Endothelial cell of umbilical vein (primary cell): ENCODE results near the gene APBA3. TPM values are rescaled to one million over a fixed set of nuclear protein-coding genes. Genes with fewer than 3 reads are reported as not detected.

Experiments
- BruUV-seq: library from RNA; stranded (reverse); fragments of 400-500 nt; replicated peaks from 2 replicates; lab custom pipeline; 2021; lab: Mats Ljungman, UMichigan
- CTCF ChIA-PET: fragments of 300-600, 350-600 bp; sonication (Branson Sonifier 250); formaldehyde crosslinking; loops from one replicate; lab custom pipeline; 2021; ENCODE audit warnings: antibody characterized with exemption, inconsistent platforms; lab: Charles Lee
- POLR2A ChIA-PET: fragments of 300-600, 350-600 bp; sonication (Branson Sonifier 250); formaldehyde crosslinking; loops from one replicate; lab custom pipeline; 2021; ENCODE audit warnings: antibody characterized with exemption, inconsistent platforms; lab: Charles Lee
- DNase-seq: peaks from one replicate; pipeline ENCODE4 v3.0.0-alpha.2; 2011; ENCODE audit warnings: low read depth, low spot score
- FAIRE-seq: peaks from 2 replicates; lab custom pipeline; 2011; peaks lifted over from hg19 to GRCh38; lab: Jason Lieb, UNC
- H2AFZ ChIP-seq: 2 replicates; pipeline ENCODE4 v1.6.0; 2012; ENCODE audit warnings: low read depth, low read length, control low read depth, inconsistent platforms
- H3K27ac ChIP-seq: 2 replicates; pipeline ENCODE4 v1.5.1; 2011; ENCODE audit warnings: low read depth, mild to moderate bottlenecking, control low read depth, low read length, moderate library complexity; ENCODE audit not compliant: insufficient read depth
- H3K27me3 ChIP-seq, 2 experiments: 2 replicates each; pipeline versions ENCODE4 v1.6.0 to v1.6.1; 2011; ENCODE audit warnings: low read length in 2 of 2, mixed read lengths in 1 of 2; ENCODE audit not compliant: control insufficient read depth in 2 of 2, insufficient read depth in 2 of 2
- H3K36me3 ChIP-seq, 2 experiments: 2 replicates in 1 of 2; 3 replicates in 1 of 2; pipeline ENCODE4 v1.5.1; 2011; ENCODE audit warnings: low read length in 2 of 2, mild to moderate bottlenecking in 1 of 2, moderate library complexity in 1 of 2; ENCODE audit not compliant: control insufficient read depth in 2 of 2, insufficient read depth in 2 of 2; ENCODE audit errors: extremely low read depth in 1 of 2
- H3K4me1 ChIP-seq: 3 replicates; pipeline ENCODE4 v1.5.1; 2011; ENCODE audit warnings: mild to moderate bottlenecking, low read length; ENCODE audit not compliant: control insufficient read depth, insufficient read depth; ENCODE audit errors: extremely low read depth
- H3K4me2 ChIP-seq: 2 replicates; pipeline ENCODE4 v1.6.1; 2011; ENCODE audit warnings: low read length, control low read depth, mixed read lengths; ENCODE audit not compliant: insufficient read depth
- H3K4me3 ChIP-seq, 3 experiments: fragments of 200-600 bp in 1 of 3; sonication (generic), shearing (Covaris generic) in 1 of 3; replicated peaks in 1 of 3; 2 replicates each; pipeline ENCODE4 v1.5.1; 2011 to 2016; ENCODE audit warnings: control low read depth in 3 of 3, low read length in 3 of 3, mild to moderate bottlenecking in 2 of 3, inconsistent platforms in 1 of 3, low read depth in 1 of 3, moderate library complexity in 1 of 3; ENCODE audit not compliant: insufficient read depth in 1 of 3
- H3K79me2 ChIP-seq: 2 replicates; pipeline ENCODE4 v1.6.0; 2012; ENCODE audit warnings: low read length, inconsistent platforms; ENCODE audit not compliant: control insufficient read depth, insufficient read depth
- H3K9ac ChIP-seq: replicated peaks from 2 replicates; pipeline ENCODE3; 2011; ENCODE audit warnings: low read length, control low read depth; ENCODE audit not compliant: insufficient read depth; ENCODE audit errors: extremely low read depth
- H3K9me1 ChIP-seq: replicated peaks from 3 replicates; pipeline ENCODE4 v1.6.0; 2011; ENCODE audit warnings: mild to moderate bottlenecking, low read length; ENCODE audit not compliant: control insufficient read depth, insufficient read depth; ENCODE audit errors: extremely low read depth
- H3K9me3 ChIP-seq: replicated peaks from 2 replicates; pipeline ENCODE4 v1.5.1; 2012; ENCODE audit warnings: low read length, inconsistent platforms; ENCODE audit not compliant: control insufficient read depth, insufficient read depth
- H4K20me1 ChIP-seq: replicated peaks from 2 replicates; pipeline ENCODE3; 2011; ENCODE audit warnings: mild to moderate bottlenecking, low read length; ENCODE audit not compliant: control insufficient read depth, insufficient read depth; ENCODE audit errors: extremely low read depth
- CTCF ChIP-seq, 2 donors: IDR thresholded peaks; 1 replicate in 1 of 2; 2 replicates in 1 of 2; pipeline ENCODE4 v1.5.1; 2011; ENCODE audit warnings: low read length in 2 of 2, mild to moderate bottlenecking in 2 of 2, moderate library complexity in 2 of 2, control low read depth in 1 of 2, inconsistent platforms in 1 of 2, low read depth in 1 of 2; ENCODE audit not compliant: insufficient read depth in 1 of 2; ENCODE audit errors: extremely low read depth in 1 of 2
- EZH2 ChIP-seq: IDR thresholded peaks from 2 replicates; pipeline ENCODE4 v1.6.1; 2012; ENCODE audit warnings: borderline replicate concordance, low read depth, mild to moderate bottlenecking, moderate library complexity, low read length, inconsistent platforms; ENCODE audit not compliant: severe bottlenecking
- FOS ChIP-seq: IDR thresholded peaks from 2 replicates; pipeline ENCODE4 v1.6.1; 2011; ENCODE audit warnings: mild to moderate bottlenecking, low read length, moderate library complexity, borderline replicate concordance; ENCODE audit not compliant: insufficient read depth
- GATA2 ChIP-seq: IDR thresholded peaks from 2 replicates; pipeline ENCODE4 v1.7.0; 2011; ENCODE audit warnings: low read depth, mild to moderate bottlenecking, moderate library complexity, mixed read lengths, low read length; ENCODE audit not compliant: insufficient read length, insufficient read depth
- JUN ChIP-seq: IDR thresholded peaks from 2 replicates; pipeline ENCODE4 v1.6.1; 2011; ENCODE audit warnings: borderline replicate concordance, low read depth; ENCODE audit not compliant: insufficient read length, insufficient read depth
- MAX ChIP-seq: IDR thresholded peaks from 2 replicates; pipeline ENCODE4 v1.6.1; 2011; ENCODE audit not compliant: insufficient read depth, insufficient read length
- MYC ChIP-seq: IDR thresholded peaks from one replicate; pipeline ENCODE4 v1.6.1; 2011; ENCODE audit warnings: mild to moderate bottlenecking, low read depth, low read length
- POLR2A ChIP-seq: IDR thresholded peaks from 2 replicates; pipeline ENCODE4 v1.6.1; 2012; ENCODE audit warnings: low read depth, mild to moderate bottlenecking, control low read depth, low read length
- POLR2AphosphoS5 ChIP-seq: IDR thresholded peaks from 2 replicates; pipeline ENCODE4 v1.6.1; 2012; ENCODE audit warnings: low read depth, mild to moderate bottlenecking, control low read depth, low read length, moderate library complexity; ENCODE audit not compliant: insufficient read depth
- dilution Hi-C: fragments of 300-500 bp; cut with MboI; formaldehyde crosslinking; loops from one replicate; pipeline ENCODE4 v1.15.0; 2019; ENCODE audit warnings: low sequenced_read_pairs; ENCODE audit not compliant: extremely low pct_ligation_motif_present
- intact Hi-C: fragments of 100-400 bp; cut with micrococcal nuclease; formaldehyde crosslinking; loops from one replicate; pipeline ENCODE4 v1.10.0; 2022
- polyA plus RNA-seq, 4 experiments: library from polyadenylated mRNA; depleted of rRNA in 3 of 4; stranded (reverse) in 3 of 4; unstranded in 1 of 4; fragments of >200 nt; gene quantifications; 2 replicates each; pipeline versions ENCODE4 v1.2.1 to v1.2.3, GENCODE V29; 2011 to 2012; ENCODE audit warnings: missing spikeins in 1 of 4
- total RNA-seq: library from RNA; stranded (reverse); gene quantifications from 2 replicates; pipeline ENCODE4 v1.2.3, GENCODE V29; 2021

Gene APBA3
- total and polyA plus RNA-seq, 2 donors (not counting 3 experiments of a cell fraction or from before 2014, with no cell fraction given) = 23.4 to 25.1 TPM

- Histone ChIP-seq H4K20me1 (no peaks in the 10 kb centered on the region), H3K9ac (no peak overlapping the region), H2AFZ (no peak overlapping the region), H3K4me2 (no peak overlapping the region), H3K36me3 (no peaks in the 10 kb centered on the region), H3K79me2 (no peaks in the 10 kb centered on the region), H3K27ac (no peak overlapping the region), H3K4me1 (no peaks in the 10 kb centered on the region), H3K9me3 (no peaks in the 10 kb centered on the region), H3K9me1 (no peaks in the 10 kb centered on the region), H3K4me3 (no peak overlapping the region), H3K27me3 (no peaks in the 10 kb centered on the region)
- BruUV-seq = no TSS peak
- intact Hi-C loops (no loop called here), dilution Hi-C loops (no loop called here)
- no peak for FAIRE-seq
- no peak for DNase-seq
- POLR2A ChIA-PET = no interaction called here
- no peak for TF ChIP-seq MAX
- no peak for TF ChIP-seq GATA2
- TF ChIP-seq POLR2A = no peak
- no peak for TF ChIP-seq CTCF (IDR thresholded peaks at IDR 0.05; ENCODE audit: extremely low read depth in 1 of 2, insufficient read depth in 1 of 2, low read depth in 1 of 2, low read length in 2 of 2)
- CTCF ChIA-PET = interaction anchor here (1.0 kb wide), 1 partner anchor 81 kb away, joined by 3 read pairs; no protein-coding TSS in a partner anchor
Observed at GRCh38 chr19:3740431-3740830, 21.1 kb downstream of the APBA3 start.

GRCh38 chr19:3738477-3739220 is 22.8 kb downstream of the APBA3 start:
- CTCF ChIA-PET = interaction anchor here (0.7 kb wide), 1 partner anchor 84 kb away, joined by 3 read pairs; no protein-coding TSS in a partner anchor
- TF ChIP-seq CTCF (IDR thresholded peaks at IDR 0.05; ENCODE audit: extremely low read depth in 1 of 2, insufficient read depth in 1 of 2, low read depth in 1 of 2, low read length in 2 of 2) = no peak
- TF ChIP-seq FOS = no peak
- no peak for TF ChIP-seq POLR2AphosphoS5
- TF ChIP-seq POLR2A = no peak
- no peak for TF ChIP-seq MYC
- no peak for TF ChIP-seq JUN
- no peak for TF ChIP-seq EZH2
- no peak for TF ChIP-seq MAX
- TF ChIP-seq GATA2 = no peak
- H3K79me2 ChIP-seq = no peaks in the 10 kb centered on the region
- dilution Hi-C loops = no loop called here
- no peaks in the 10 kb centered on the region for H3K27me3 ChIP-seq
- no peaks in the 10 kb centered on the region for H3K4me1 ChIP-seq
- no peaks in the 10 kb centered on the region for H4K20me1 ChIP-seq
- FAIRE-seq = no peak
- no peak overlapping the region for H3K4me3 ChIP-seq
- BruUV-seq = no TSS peak
- POLR2A ChIA-PET = no interaction called here
- no peak overlapping the region for H2AFZ ChIP-seq
- H3K36me3 ChIP-seq = no peaks in the 10 kb centered on the region
- no peaks in the 10 kb centered on the region for H3K9me3 ChIP-seq
- no peak overlapping the region for H3K9ac ChIP-seq
- H3K27ac ChIP-seq = no peak overlapping the region
- no peaks in the 10 kb centered on the region for H3K9me1 ChIP-seq
- H3K4me2 ChIP-seq = no peak overlapping the region
- intact Hi-C loops = no loop called here
- no peak for DNase-seq
